Stimulated activated naive CD8-positive, alpha-beta T cell treated with anti-CD3 and anti-CD28 coated beads, Interleukin-15, amount 100 ng/mL, for 72 hours (primary cell): ENCODE results near the gene FGD6.

Experiments used
- ATAC-seq: fragments of 150-1000 bp; cut with Tn5 transposase; 2 replicates; pipeline ENCODE4 v1.10.0; 2021; ENCODE audit warnings: mild to moderate bottlenecking, moderate library complexity
- DNase-seq, 2 donors: peaks; one replicate each; pipeline ENCODE4 v3.0.0; 2021 to 2022
- H3K27ac Mint-ChIP-seq, 2 donors: one replicate each; pipeline ENCODE4 v1.8.0; 2022; ENCODE audit warnings: mild to moderate bottlenecking in 2 of 2, mixed read lengths in 2 of 2, moderate library complexity in 2 of 2
- H3K27me3 Mint-ChIP-seq: one replicate; pipeline ENCODE4 v1.8.0; 2022; ENCODE audit warnings: mixed read lengths
- H3K4me1 Mint-ChIP-seq: one replicate; pipeline ENCODE4 v1.8.0; 2022; ENCODE audit warnings: mild to moderate bottlenecking, mixed read lengths
- H3K4me3 Mint-ChIP-seq, 2 donors: one replicate each; pipeline ENCODE4 v1.8.0; 2022; ENCODE audit warnings: mild to moderate bottlenecking in 2 of 2, mixed read lengths in 2 of 2, moderate library complexity in 1 of 2
- H3K9me3 Mint-ChIP-seq, 2 donors: one replicate each; pipeline ENCODE4 v1.8.0; 2022; ENCODE audit warnings: mixed read lengths in 2 of 2

The FGD6 gene

GRCh38 chr12:95217377-95218149 is at the start of gene FGD6, which contains the start of gene VEZT:
FGD6 (minus strand) TSS chr12:95217467; CDS start chr12:95217240, 227 bp downstream.
VEZT (plus strand) TSS chr12:95217807; CDS start chr12:95217851, 44 bp downstream.
- H3K4me3 Mint-ChIP-seq: peak within 1 kb of the TSS; percentile 89 to 98
- peaks cover 28% of the 10 kb centered on the region for H3K4me1 Mint-ChIP-seq
- no peaks in the 10 kb centered on the region for H3K9me3 Mint-ChIP-seq
- peaks cover 10% of the 10 kb centered on the region for H3K27me3 Mint-ChIP-seq
- H3K27ac Mint-ChIP-seq: peak within 1 kb of the TSS; percentile 95 to 98
- ATAC-seq (peak; percentile 95), DNase-seq (peak; percentile 97 to 99)

GRCh38 chr12:95266254-95266653 is 49.0 kb upstream of the FGD6 start:
- Mint-ChIP-seq H3K9me3 (no peaks in the 10 kb centered on the region), H3K4me3 (no peak overlapping the region), H3K27me3 (no peaks in the 10 kb centered on the region), H3K4me1 (no peaks in the 10 kb centered on the region), H3K27ac (no peak overlapping the region)
- DNase-seq (no peak), ATAC-seq (no peak)

DNA sequence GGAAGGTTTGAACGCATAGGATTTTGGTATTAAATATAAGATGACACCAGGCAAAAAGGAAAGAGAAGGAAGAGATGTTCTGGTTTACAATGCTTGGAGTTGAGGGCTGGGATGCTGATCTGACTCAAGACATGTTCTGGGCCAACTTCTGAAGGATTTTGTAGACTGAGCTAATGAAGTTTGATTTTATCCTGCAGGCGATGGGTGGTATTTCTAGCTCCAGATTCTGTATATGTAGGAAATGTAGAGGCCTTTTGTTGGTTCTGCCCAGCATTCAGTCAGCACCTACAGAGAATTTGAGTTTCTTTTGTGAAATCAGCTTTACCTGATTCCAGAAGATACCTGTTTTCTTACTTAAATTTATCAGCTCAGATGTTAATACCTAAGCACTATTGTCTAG is 48.5 kb upstream of the FGD6 start:
- H3K4me3 Mint-ChIP-seq: no peak overlapping the region
- DNase-seq: no peak
- no peak for ATAC-seq
- no peaks in the 10 kb centered on the region for H3K27me3 Mint-ChIP-seq
- no peak overlapping the region for H3K27ac Mint-ChIP-seq
- H3K4me1 Mint-ChIP-seq: no peaks in the 10 kb centered on the region
- H3K9me3 Mint-ChIP-seq: no peaks in the 10 kb centered on the region

- Mint-ChIP-seq H3K27me3 (no peaks in the 10 kb centered on the region), H3K4me3 (no peak overlapping the region), H3K27ac (no peak overlapping the region), H3K9me3 (no peaks in the 10 kb centered on the region), H3K4me1 (no peaks in the 10 kb centered on the region)
- DNase-seq: no peak
- ATAC-seq: no peak
Measured at GRCh38 chr12:95262808-95263207, 45.5 kb upstream of the FGD6 start.

GRCh38 chr12:95261109-95261508 is 43.8 kb upstream of the FGD6 start:
- no peak for ATAC-seq
- DNase-seq: no peak
- Mint-ChIP-seq H3K4me1 (no peaks in the 10 kb centered on the region), H3K4me3 (no peak overlapping the region), H3K27me3 (no peaks in the 10 kb centered on the region), H3K27ac (no peak overlapping the region), H3K9me3 (no peaks in the 10 kb centered on the region)

- H3K27ac Mint-ChIP-seq: no peak overlapping the region
- no peaks in the 10 kb centered on the region for H3K4me1 Mint-ChIP-seq
- H3K27me3 Mint-ChIP-seq: no peaks in the 10 kb centered on the region
- no peak for ATAC-seq
- no peak overlapping the region for H3K4me3 Mint-ChIP-seq
- no peaks in the 10 kb centered on the region for H3K9me3 Mint-ChIP-seq
- no peak for DNase-seq
Measured at GRCh38 chr12:95259368-95259767, 42.1 kb upstream of the FGD6 start.

GRCh38 chr12:95258803-95259202 is 41.5 kb upstream of the FGD6 start:
- ATAC-seq (no peak), DNase-seq (no peak)
- H3K4me3 Mint-ChIP-seq: no peak overlapping the region
- H3K27ac Mint-ChIP-seq: no peak overlapping the region
- H3K27me3 Mint-ChIP-seq: no peaks in the 10 kb centered on the region
- no peaks in the 10 kb centered on the region for H3K9me3 Mint-ChIP-seq
- no peaks in the 10 kb centered on the region for H3K4me1 Mint-ChIP-seq

- ATAC-seq (no peak), DNase-seq (no peak)
- no peaks in the 10 kb centered on the region for H3K4me1 Mint-ChIP-seq
- no peaks in the 10 kb centered on the region for H3K9me3 Mint-ChIP-seq
- H3K4me3 Mint-ChIP-seq: no peak overlapping the region
- no peaks in the 10 kb centered on the region for H3K27me3 Mint-ChIP-seq
- no peak overlapping the region for H3K27ac Mint-ChIP-seq
Measured at GRCh38 chr12:95258151-95258550, 40.9 kb upstream of the FGD6 start.

DNA sequence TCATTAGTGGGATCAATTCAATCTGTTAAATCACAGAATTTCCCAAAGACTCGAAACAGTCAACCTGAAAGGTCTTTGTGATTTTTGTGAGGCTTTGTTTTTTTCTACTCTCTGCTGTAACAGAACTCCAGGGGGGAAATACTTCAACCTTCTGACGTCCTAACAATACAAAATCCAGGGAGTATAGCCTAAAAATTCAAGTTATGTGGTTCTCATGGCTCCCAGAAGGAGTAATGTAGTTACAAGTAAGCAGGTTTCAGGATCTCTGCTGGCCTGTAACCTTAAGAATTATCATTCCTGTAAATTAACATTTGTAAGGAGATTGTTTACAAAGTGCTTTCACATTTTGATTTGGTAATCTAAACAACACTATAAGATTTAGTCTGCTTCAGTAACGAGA is 40.3 kb upstream of the FGD6 start:
- no peak overlapping the region for H3K27ac Mint-ChIP-seq
- no peaks in the 10 kb centered on the region for H3K9me3 Mint-ChIP-seq
- H3K4me3 Mint-ChIP-seq: no peak overlapping the region
- H3K27me3 Mint-ChIP-seq: no peaks in the 10 kb centered on the region
- ATAC-seq: no peak
- no peaks in the 10 kb centered on the region for H3K4me1 Mint-ChIP-seq
- DNase-seq: no peak

DNA sequence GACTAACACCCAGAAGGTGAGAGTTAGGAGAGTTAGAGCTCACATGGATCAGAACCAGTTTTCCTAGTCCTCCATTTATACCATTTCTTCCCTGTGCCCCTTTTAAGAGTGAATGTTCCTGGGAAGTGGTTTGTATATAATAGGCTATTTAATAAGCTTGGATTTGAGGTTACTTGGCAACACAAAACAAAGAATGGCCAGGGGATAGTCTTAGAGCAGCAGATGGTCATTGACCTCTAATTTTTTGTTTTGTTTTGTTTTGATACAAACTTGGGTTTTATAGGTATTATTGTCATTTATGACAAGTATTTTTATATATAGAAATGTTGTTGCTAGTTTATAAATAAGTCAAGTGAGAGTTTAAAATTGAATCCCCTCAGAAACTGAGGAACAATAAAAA is 36.1 kb upstream of the FGD6 start:
- DNase-seq (no peak), ATAC-seq (no peak)
- Mint-ChIP-seq H3K4me3 (no peak overlapping the region), H3K27ac (no peak overlapping the region), H3K4me1 (peaks cover 4% of the 10 kb centered on the region), H3K27me3 (no peaks in the 10 kb centered on the region), H3K9me3 (no peaks in the 10 kb centered on the region)

GRCh38 chr12:95248604-95249360 is 31.5 kb upstream of the FGD6 start:
- H3K27me3 Mint-ChIP-seq: no peaks in the 10 kb centered on the region
- no peak overlapping the region for H3K27ac Mint-ChIP-seq
- DNase-seq (no peak), ATAC-seq (no peak)
- peaks cover 19% of the 10 kb centered on the region for H3K4me1 Mint-ChIP-seq
- no peaks in the 10 kb centered on the region for H3K9me3 Mint-ChIP-seq
- H3K4me3 Mint-ChIP-seq: no peak overlapping the region

- Mint-ChIP-seq H3K9me3 (no peaks in the 10 kb centered on the region), H3K27ac (no peak overlapping the region), H3K4me1 (peaks cover 19% of the 10 kb centered on the region), H3K4me3 (no peak overlapping the region), H3K27me3 (no peaks in the 10 kb centered on the region)
- ATAC-seq: no peak
- DNase-seq: no peak
Measured at GRCh38 chr12:95248095-95248494, 30.8 kb upstream of the FGD6 start.

DNA sequence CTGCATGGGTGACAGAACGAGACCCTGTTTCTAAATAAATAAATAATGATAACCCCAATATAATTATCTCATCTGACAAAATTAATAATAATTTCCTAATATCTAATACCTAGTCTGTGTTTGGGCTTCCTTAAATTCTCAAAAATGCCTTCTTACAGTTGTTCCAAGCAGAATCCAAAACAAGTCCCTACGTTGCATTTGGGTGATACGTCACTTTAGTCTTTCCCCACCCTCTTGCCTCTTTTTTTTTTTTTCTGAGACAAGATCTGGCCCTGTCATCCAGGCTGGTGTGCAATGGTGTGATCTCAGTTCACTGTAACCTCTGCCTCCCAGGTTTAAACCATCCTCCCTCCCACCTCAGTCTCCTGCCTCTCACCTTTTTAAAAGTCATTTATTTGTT is 27.1 kb upstream of the FGD6 start:
- Mint-ChIP-seq H3K27me3 (no peaks in the 10 kb centered on the region), H3K9me3 (no peaks in the 10 kb centered on the region), H3K4me1 (peaks cover 27% of the 10 kb centered on the region), H3K4me3 (no peak overlapping the region), H3K27ac (no peak overlapping the region)
- no peak for DNase-seq
- ATAC-seq: no peak

- Mint-ChIP-seq H3K4me1 (peaks cover 28% of the 10 kb centered on the region), H3K27me3 (no peaks in the 10 kb centered on the region), H3K27ac (no peak overlapping the region), H3K9me3 (no peaks in the 10 kb centered on the region), H3K4me3 (no peak overlapping the region)
- ATAC-seq (no peak), DNase-seq (no peak)
Measured at GRCh38 chr12:95243497-95244183, 26.4 kb upstream of the FGD6 start.

DNA sequence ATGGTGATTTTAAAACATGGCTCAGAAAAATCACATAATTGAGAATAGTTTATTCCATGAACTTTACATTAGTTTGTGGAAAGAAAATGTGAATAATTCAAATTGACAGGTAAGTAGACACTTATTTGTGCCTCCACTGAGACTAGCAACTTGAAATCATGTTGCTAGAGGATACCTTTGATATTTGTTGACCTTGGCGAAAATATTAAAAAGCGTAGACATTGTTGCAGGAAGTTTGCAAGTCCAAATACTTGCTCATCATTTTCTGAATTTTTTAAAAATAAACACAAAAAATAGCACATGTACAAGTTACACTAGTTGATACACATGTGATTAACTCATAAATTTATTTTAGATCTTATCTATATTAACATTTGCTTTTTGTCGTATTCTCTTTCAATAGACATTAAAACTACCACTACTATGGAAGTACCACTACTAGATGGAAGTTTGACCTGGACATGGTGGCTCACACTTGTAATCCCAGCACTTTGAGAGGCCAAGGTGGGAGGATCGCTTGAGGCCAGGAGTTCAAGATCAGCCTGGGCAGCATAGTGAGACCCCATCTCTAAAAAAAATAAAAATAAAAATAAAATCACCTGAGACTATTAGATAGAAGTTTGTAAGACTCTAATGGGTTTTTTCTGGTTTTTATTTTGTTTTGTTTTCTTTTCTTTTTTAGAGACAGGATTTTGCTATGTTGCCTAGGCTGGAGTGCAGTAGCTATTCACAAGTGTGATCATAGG is 24.7 kb upstream of the FGD6 start:
- peaks cover 32% of the 10 kb centered on the region for H3K4me1 Mint-ChIP-seq
- no peak for DNase-seq
- H3K9me3 Mint-ChIP-seq: no peaks in the 10 kb centered on the region
- no peak overlapping the region for H3K4me3 Mint-ChIP-seq
- H3K27ac Mint-ChIP-seq: no peak overlapping the region
- no peaks in the 10 kb centered on the region for H3K27me3 Mint-ChIP-seq
- ATAC-seq: no peak
